Activated naive CD4-positive, alpha-beta T cell treated with anti-CD3 and anti-CD28 coated beads, Interleukin-2, amount 50 U/mL, for 24 hours (primary cell): ENCODE data around the gene NTMT1.
A peak's percentile ranks its signal among the peaks of the same experiment; 100 is the strongest.
"Not testable (repeated sequence)": the region's sequence is repeated elsewhere in the genome, so short reads cannot be mapped to it uniquely, and the experiment has no call there.

Experiments
- H3K27ac Mint-ChIP-seq: one replicate; pipeline ENCODE4 v1.8.0; 2021; ENCODE audit warnings: mild to moderate bottlenecking, mixed read lengths
- H3K27me3 Mint-ChIP-seq: one replicate; pipeline ENCODE4 v1.8.0; 2021; ENCODE audit warnings: mixed read lengths
- H3K36me3 Mint-ChIP-seq: one replicate; pipeline ENCODE4 v1.8.0; 2021; ENCODE audit warnings: mixed read lengths
- H3K4me1 Mint-ChIP-seq: one replicate; pipeline ENCODE4 v1.8.0; 2021; ENCODE audit warnings: mixed read lengths
- H3K4me3 Mint-ChIP-seq: one replicate; pipeline ENCODE4 v1.8.0; 2021; ENCODE audit warnings: mild to moderate bottlenecking, mixed read lengths
- H3K9me3 Mint-ChIP-seq: one replicate; pipeline ENCODE4 v1.8.0; 2021; ENCODE audit warnings: mixed read lengths

The NTMT1 gene

GRCh38 chr9:129592790-129593189, 33.2 kb upstream of the NTMT1 start:
- not testable (repeated sequence) for H3K27ac Mint-ChIP-seq, H3K4me3 Mint-ChIP-seq, H3K36me3 Mint-ChIP-seq

GRCh38 chr9:129594632-129595031, 31.3 kb upstream of the NTMT1 start:
- Mint-ChIP-seq H3K4me3 (no peak overlapping the region), H3K27ac (no peak overlapping the region), H3K27me3 (peaks cover 1% of the 10 kb centered on the region), H3K4me1 (peaks cover 14% of the 10 kb centered on the region), H3K36me3 (no peaks in the 10 kb centered on the region), H3K9me3 (no peaks in the 10 kb centered on the region)

More at GRCh38 chr9:129592790-129593189, 33.2 kb upstream of the NTMT1 start:
- H3K4me1 Mint-ChIP-seq, H3K27me3 Mint-ChIP-seq, H3K9me3 Mint-ChIP-seq: not testable (repeated sequence)

- Mint-ChIP-seq H3K36me3 (no peaks in the 10 kb centered on the region), H3K27ac (no peak overlapping the region), H3K4me3 (no peak overlapping the region), H3K27me3 (peaks cover 1% of the 10 kb centered on the region), H3K9me3 (no peaks in the 10 kb centered on the region), H3K4me1 (peaks cover 14% of the 10 kb centered on the region)
Observed at GRCh38 chr9:129595311-129595741, 30.6 kb upstream of the NTMT1 start.

- peaks cover 1% of the 10 kb centered on the region for H3K27me3 Mint-ChIP-seq
- peaks cover 14% of the 10 kb centered on the region for H3K4me1 Mint-ChIP-seq
- H3K9me3 Mint-ChIP-seq: no peaks in the 10 kb centered on the region
- no peak overlapping the region for H3K4me3 Mint-ChIP-seq
- no peaks in the 10 kb centered on the region for H3K36me3 Mint-ChIP-seq
- no peak overlapping the region for H3K27ac Mint-ChIP-seq
Observed at GRCh38 chr9:129595903-129596540, 29.9 kb upstream of the NTMT1 start.

GRCh38 chr9:129596541-129597331, 29.2 kb upstream of the NTMT1 start:
- Mint-ChIP-seq H3K4me1 (peaks cover 14% of the 10 kb centered on the region), H3K27ac (no peak overlapping the region), H3K4me3 (no peak overlapping the region), H3K36me3 (no peaks in the 10 kb centered on the region), H3K9me3 (no peaks in the 10 kb centered on the region), H3K27me3 (peaks cover 1% of the 10 kb centered on the region)

GRCh38 chr9:129597355-129598088, 28.4 kb upstream of the NTMT1 start:
- Mint-ChIP-seq H3K4me3 (peak overlapping the region; percentile 54), H3K27ac (no peak overlapping the region)

GRCh38 chr9:129598089-129598596, 27.8 kb upstream of the NTMT1 start:
- H3K36me3 Mint-ChIP-seq: no peaks in the 10 kb centered on the region

More at GRCh38 chr9:129597355-129598088, 28.4 kb upstream of the NTMT1 start:
- Mint-ChIP-seq H3K9me3 (no peaks in the 10 kb centered on the region), H3K36me3 (no peaks in the 10 kb centered on the region), H3K4me1 (peaks cover 14% of the 10 kb centered on the region), H3K27me3 (peaks cover 1% of the 10 kb centered on the region)

GRCh38 chr9:129601082-129601674, 24.8 kb upstream of the NTMT1 start:
- H3K4me1 Mint-ChIP-seq: peaks cover 22% of the 10 kb centered on the region
- H3K36me3 Mint-ChIP-seq: no peaks in the 10 kb centered on the region
- peak overlapping the region; percentile 11 for H3K4me3 Mint-ChIP-seq
- peaks cover 1% of the 10 kb centered on the region for H3K27me3 Mint-ChIP-seq
- no peak overlapping the region for H3K27ac Mint-ChIP-seq
- no peaks in the 10 kb centered on the region for H3K9me3 Mint-ChIP-seq

More at GRCh38 chr9:129598089-129598596, 27.8 kb upstream of the NTMT1 start:
- Mint-ChIP-seq H3K9me3 (no peaks in the 10 kb centered on the region), H3K4me3 (peak overlapping the region; percentile 54), H3K27me3 (peaks cover 1% of the 10 kb centered on the region), H3K27ac (peak overlapping the region; percentile 17), H3K4me1 (peaks cover 14% of the 10 kb centered on the region)

GRCh38 chr9:129602598-129603415, 23.2 kb upstream of the NTMT1 start:
- Mint-ChIP-seq H3K4me1 (peaks cover 33% of the 10 kb centered on the region), H3K27me3 (peaks cover 1% of the 10 kb centered on the region), H3K4me3 (no peak overlapping the region), H3K27ac (no peak overlapping the region), H3K36me3 (no peaks in the 10 kb centered on the region), H3K9me3 (no peaks in the 10 kb centered on the region)

GRCh38 chr9:129604056-129604765, 21.8 kb upstream of the NTMT1 start:
- H3K27ac Mint-ChIP-seq: no peak overlapping the region
- H3K27me3 Mint-ChIP-seq: no peaks in the 10 kb centered on the region
- no peaks in the 10 kb centered on the region for H3K36me3 Mint-ChIP-seq
- no peaks in the 10 kb centered on the region for H3K9me3 Mint-ChIP-seq
- no peak overlapping the region for H3K4me3 Mint-ChIP-seq
- H3K4me1 Mint-ChIP-seq: peaks cover 32% of the 10 kb centered on the region

- H3K27me3 Mint-ChIP-seq: no peaks in the 10 kb centered on the region
- H3K27ac Mint-ChIP-seq: no peak overlapping the region
- peaks cover 35% of the 10 kb centered on the region for H3K4me1 Mint-ChIP-seq
- no peak overlapping the region for H3K4me3 Mint-ChIP-seq
- no peaks in the 10 kb centered on the region for H3K9me3 Mint-ChIP-seq
- no peaks in the 10 kb centered on the region for H3K36me3 Mint-ChIP-seq
Observed at GRCh38 chr9:129604766-129605163, 21.2 kb upstream of the NTMT1 start.

- no peak overlapping the region for H3K4me3 Mint-ChIP-seq
- H3K9me3 Mint-ChIP-seq: no peaks in the 10 kb centered on the region
- H3K4me1 Mint-ChIP-seq: peaks cover 44% of the 10 kb centered on the region
- H3K36me3 Mint-ChIP-seq: no peaks in the 10 kb centered on the region
- H3K27ac Mint-ChIP-seq: no peak overlapping the region
- H3K27me3 Mint-ChIP-seq: no peaks in the 10 kb centered on the region
Observed at GRCh38 chr9:129606161-129607026, 19.6 kb upstream of the NTMT1 start.

- H3K4me3 Mint-ChIP-seq: no peak overlapping the region
- H3K4me1 Mint-ChIP-seq: peaks cover 45% of the 10 kb centered on the region
- H3K9me3 Mint-ChIP-seq: no peaks in the 10 kb centered on the region
- no peak overlapping the region for H3K27ac Mint-ChIP-seq
- H3K36me3 Mint-ChIP-seq: no peaks in the 10 kb centered on the region
- no peaks in the 10 kb centered on the region for H3K27me3 Mint-ChIP-seq
Observed at GRCh38 chr9:129607027-129607387, 19.0 kb upstream of the NTMT1 start.
